ENCODE results near the gene NFIC. TPM values are rescaled to one million over a fixed set of nuclear protein-coding genes. Genes with fewer than 3 reads are reported as not detected.
"Not testable (repeated sequence)": the region's sequence is repeated elsewhere in the genome, so short reads cannot be mapped to it uniquely, and the experiment has no call there.

The NFIC gene
- total and polyA plus RNA-seq, 4 donors, result 12.8 to 100 (median 75.1) TPM

DNA sequence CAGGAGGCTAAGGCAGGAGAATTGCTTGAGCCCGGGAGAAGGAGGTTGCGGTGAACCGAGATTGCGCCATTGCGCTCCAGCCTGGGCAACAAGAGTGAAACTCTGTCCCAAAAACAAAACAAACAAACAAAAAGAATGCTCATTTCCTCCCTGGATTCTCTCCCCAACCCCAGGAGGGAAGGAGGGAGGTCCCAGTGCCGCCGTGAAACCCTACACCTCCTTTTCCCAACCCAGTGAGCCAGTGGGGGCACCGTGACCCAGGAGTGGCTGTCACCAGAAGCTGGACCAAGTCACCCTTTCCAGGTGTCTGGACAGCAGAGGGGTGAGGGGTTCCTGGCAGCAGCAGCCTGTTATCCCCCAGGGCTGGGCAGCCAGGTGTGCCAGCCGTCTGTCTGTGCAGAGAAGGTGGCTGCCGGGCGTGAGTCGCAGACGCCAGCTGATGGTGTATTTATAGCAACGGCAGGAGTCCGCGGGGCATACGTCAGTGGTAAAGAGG is 23.5 kb downstream of the NFIC start (continued):
- TF ChIP-seq HNF4G (IDR thresholded peaks at IDR 0.05), result no peak

DNA sequence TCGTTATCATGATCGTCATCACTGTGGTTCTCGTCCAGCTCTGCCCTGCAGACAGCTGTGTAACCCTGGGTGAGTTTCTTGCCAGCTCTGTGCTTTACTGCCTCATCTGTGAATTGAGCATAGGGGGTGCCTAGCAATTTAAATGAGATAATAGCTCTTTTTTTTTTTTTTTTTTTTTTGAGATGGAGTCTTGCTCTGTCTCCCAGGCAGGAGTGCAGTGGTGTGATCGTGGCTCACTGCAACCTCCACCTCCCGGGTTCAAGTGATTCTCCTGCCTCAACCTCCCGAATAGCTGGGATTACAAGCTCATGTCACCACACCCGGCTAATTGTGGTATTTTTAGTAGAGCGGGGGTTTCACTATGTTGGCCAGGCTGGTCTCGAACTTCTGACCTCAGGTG is 25.5 kb downstream of the NFIC start:
- H3K4me1 ChIP-seq (ENCODE audit: control insufficient read depth in 4 of 4, insufficient read depth in 4 of 4, low read length in 3 of 4), result peaks cover 19 to 37% (median 28%) of the 10 kb centered on the region in 4 donors
- H3K27ac ChIP-seq (ENCODE audit: low read depth in 1 of 2, low read length in 2 of 2), result not testable (repeated sequence)

DNA sequence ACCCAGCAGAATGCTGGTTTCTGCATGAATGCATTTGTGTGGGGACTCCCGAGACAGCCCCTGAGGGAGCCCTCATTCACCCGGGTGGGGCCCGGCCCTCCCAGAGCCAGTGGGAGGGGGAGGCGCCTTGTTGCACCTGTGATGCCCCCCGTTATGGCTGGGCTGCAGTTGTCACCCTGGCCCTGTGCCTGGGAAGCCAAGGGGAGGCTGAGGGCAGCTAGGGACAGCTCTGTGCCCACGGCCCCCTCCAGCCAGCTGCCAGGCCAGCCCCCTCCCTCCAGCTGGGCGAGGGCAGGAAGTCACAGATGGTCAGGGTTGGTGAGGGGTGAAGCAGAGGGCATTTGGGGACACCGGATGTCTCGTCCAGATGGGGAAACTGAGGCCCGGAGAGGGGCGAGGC is 26.1 kb downstream of the NFIC start:
- Histone ChIP-seq H3K9me3 (ENCODE audit: control insufficient read depth in 4 of 4, low read length in 3 of 4) (no peaks in the 10 kb centered on the region), H3K27me3 (ENCODE audit: control insufficient read depth in 4 of 4, insufficient read depth in 4 of 4, low read length in 3 of 4) (no peaks in the 10 kb centered on the region), H3K9ac (ENCODE audit: low read depth in 1 of 2, low read length in 2 of 2) (no peak overlapping the region), H3K4me3 (ENCODE audit: low read depth in 1 of 3, low read length in 3 of 3) (no peak overlapping the region), H3K36me3 (ENCODE audit: control insufficient read depth in 4 of 4, insufficient read depth in 3 of 4, low read depth in 1 of 4, low read length in 3 of 4) (peaks cover 0 to 6% (median 0%) of the 10 kb centered on the region in 4 donors), H3K4me1 (ENCODE audit: control insufficient read depth in 4 of 4, insufficient read depth in 4 of 4, low read length in 3 of 4) (peaks cover 18 to 38% (median 28%) of the 10 kb centered on the region in 4 donors), H3K27ac (ENCODE audit: low read depth in 1 of 2, low read length in 2 of 2) (no peak overlapping the region)
- TF ChIP-seq, protein P1, sequence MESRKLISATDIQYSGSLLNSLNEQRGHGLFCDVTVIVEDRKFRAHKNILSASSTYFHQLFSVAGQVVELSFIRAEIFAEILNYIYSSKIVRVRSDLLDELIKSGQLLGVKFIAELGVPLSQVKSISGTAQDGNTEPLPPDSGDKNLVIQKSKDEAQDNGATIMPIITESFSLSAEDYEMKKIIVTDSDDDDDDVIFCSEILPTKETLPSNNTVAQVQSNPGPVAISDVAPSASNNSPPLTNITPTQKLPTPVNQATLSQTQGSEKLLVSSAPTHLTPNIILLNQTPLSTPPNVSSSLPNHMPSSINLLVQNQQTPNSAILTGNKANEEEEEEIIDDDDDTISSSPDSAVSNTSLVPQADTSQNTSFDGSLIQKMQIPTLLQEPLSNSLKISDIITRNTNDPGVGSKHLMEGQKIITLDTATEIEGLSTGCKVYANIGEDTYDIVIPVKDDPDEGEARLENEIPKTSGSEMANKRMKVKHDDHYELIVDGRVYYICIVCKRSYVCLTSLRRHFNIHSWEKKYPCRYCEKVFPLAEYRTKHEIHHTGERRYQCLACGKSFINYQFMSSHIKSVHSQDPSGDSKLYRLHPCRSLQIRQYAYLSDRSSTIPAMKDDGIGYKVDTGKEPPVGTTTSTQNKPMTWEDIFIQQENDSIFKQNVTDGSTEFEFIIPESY (IDR thresholded peaks at IDR 0.05), result no peak
- TF ChIP-seq, protein P2, sequence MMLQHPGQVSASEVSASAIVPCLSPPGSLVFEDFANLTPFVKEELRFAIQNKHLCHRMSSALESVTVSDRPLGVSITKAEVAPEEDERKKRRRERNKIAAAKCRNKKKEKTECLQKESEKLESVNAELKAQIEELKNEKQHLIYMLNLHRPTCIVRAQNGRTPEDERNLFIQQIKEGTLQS (IDR thresholded peaks at IDR 0.05), result no peak
- no peak for TF ChIP-seq SP1 (IDR thresholded peaks at IDR 0.05)
- TF ChIP-seq RXRA (IDR thresholded peaks at IDR 0.05), result no peak
- WGBS, result 84% methylated on average over 11 of the region's 11 CpGs
- no peak for DNase-seq (ENCODE audit: low spot score)

More for the DNA sequence above, 25.5 kb downstream of the NFIC start:
- H3K27me3 ChIP-seq (ENCODE audit: control insufficient read depth in 4 of 4, insufficient read depth in 4 of 4, low read length in 3 of 4); H3K9me3 ChIP-seq (ENCODE audit: control insufficient read depth in 4 of 4, low read length in 3 of 4); H3K4me3 ChIP-seq (ENCODE audit: low read depth in 1 of 3, low read length in 3 of 3); H3K36me3 ChIP-seq (ENCODE audit: control insufficient read depth in 4 of 4, insufficient read depth in 3 of 4, low read depth in 1 of 4, low read length in 3 of 4); DNase-seq (ENCODE audit: low spot score); H3K9ac ChIP-seq (ENCODE audit: low read depth in 1 of 2, low read length in 2 of 2): not testable (repeated sequence)
- WGBS, result 94% methylated on average over 9 of the region's 9 CpGs

DNA sequence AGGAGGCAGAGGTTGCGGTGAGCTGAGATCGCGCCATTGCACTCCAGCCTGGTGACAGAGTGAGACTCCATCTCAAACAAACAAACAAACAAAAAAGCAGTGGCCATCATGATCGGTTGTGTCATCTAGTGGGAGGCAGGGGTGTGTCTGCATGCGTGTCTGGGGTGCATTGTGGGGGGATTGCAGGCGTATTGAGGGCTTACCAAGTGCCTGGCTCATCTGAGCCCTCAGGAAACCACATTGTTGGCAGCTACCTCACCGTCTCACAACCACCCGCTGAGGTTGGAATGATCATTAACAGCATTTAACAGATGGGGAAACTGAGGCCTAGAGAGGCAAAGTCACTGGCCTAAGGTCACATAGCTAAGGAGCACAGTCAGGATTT is 30.5 kb downstream of the NFIC start:
- Histone ChIP-seq H3K27ac (ENCODE audit: low read depth in 1 of 2, low read length in 2 of 2) (peak overlapping the region; percentile 78 to 90), H3K9ac (ENCODE audit: low read depth in 1 of 2, low read length in 2 of 2) (peak overlapping the region in 1 of 2 donors; percentile 28), H3K9me3 (ENCODE audit: control insufficient read depth in 4 of 4, low read length in 3 of 4) (no peaks in the 10 kb centered on the region), H3K36me3 (ENCODE audit: control insufficient read depth in 4 of 4, insufficient read depth in 3 of 4, low read depth in 1 of 4, low read length in 3 of 4) (peaks cover 0 to 7% (median 0%) of the 10 kb centered on the region in 4 donors), H3K27me3 (ENCODE audit: control insufficient read depth in 4 of 4, insufficient read depth in 4 of 4, low read length in 3 of 4) (no peaks in the 10 kb centered on the region), H3K4me3 (ENCODE audit: low read depth in 1 of 3, low read length in 3 of 3) (no peak overlapping the region), H3K4me1 (ENCODE audit: control insufficient read depth in 4 of 4, insufficient read depth in 4 of 4, low read length in 3 of 4) (peaks cover 13 to 43% (median 36%) of the 10 kb centered on the region in 4 donors)
- WGBS, result 57% methylated on average over 8 of the region's 8 CpGs
- DNase-seq (ENCODE audit: low spot score), result no peak
- TF ChIP-seq HNF4A (conservative IDR thresholded peaks at IDR 0.05) (no peak), YY1 (IDR thresholded peaks at IDR 0.05) (no peak), RXRA (IDR thresholded peaks at IDR 0.05) (no peak), FOXA2 (IDR thresholded peaks at IDR 0.05) (no peak), FOXA1 (IDR thresholded peaks at IDR 0.05) (no peak), EGR1 (IDR thresholded peaks at IDR 0.05; ENCODE audit: low read depth in 2 of 2) (no peak), SP1 (IDR thresholded peaks at IDR 0.05) (no peak), NR2F2 (IDR thresholded peaks at IDR 0.05) (no peak), JUND (IDR thresholded peaks at IDR 0.05) (no peak), GABPA (IDR thresholded peaks at IDR 0.05 in 1 of 2, conservative IDR thresholded peaks at IDR 0.05 in 1 of 2) (no peak), RAD21 (IDR thresholded peaks at IDR 0.05) (no peak), HNF4G (IDR thresholded peaks at IDR 0.05) (no peak)
- TF ChIP-seq, protein P1 (IDR thresholded peaks at IDR 0.05), result no peak
- TF ChIP-seq, protein P2 (IDR thresholded peaks at IDR 0.05), result no peak
- TF ChIP-seq, protein P3, sequence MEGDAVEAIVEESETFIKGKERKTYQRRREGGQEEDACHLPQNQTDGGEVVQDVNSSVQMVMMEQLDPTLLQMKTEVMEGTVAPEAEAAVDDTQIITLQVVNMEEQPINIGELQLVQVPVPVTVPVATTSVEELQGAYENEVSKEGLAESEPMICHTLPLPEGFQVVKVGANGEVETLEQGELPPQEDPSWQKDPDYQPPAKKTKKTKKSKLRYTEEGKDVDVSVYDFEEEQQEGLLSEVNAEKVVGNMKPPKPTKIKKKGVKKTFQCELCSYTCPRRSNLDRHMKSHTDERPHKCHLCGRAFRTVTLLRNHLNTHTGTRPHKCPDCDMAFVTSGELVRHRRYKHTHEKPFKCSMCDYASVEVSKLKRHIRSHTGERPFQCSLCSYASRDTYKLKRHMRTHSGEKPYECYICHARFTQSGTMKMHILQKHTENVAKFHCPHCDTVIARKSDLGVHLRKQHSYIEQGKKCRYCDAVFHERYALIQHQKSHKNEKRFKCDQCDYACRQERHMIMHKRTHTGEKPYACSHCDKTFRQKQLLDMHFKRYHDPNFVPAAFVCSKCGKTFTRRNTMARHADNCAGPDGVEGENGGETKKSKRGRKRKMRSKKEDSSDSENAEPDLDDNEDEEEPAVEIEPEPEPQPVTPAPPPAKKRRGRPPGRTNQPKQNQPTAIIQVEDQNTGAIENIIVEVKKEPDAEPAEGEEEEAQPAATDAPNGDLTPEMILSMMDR (IDR thresholded peaks at IDR 0.05; ENCODE audit: low read depth, low read length, missing input control), result no peak
- TF ChIP-seq, protein P4, sequence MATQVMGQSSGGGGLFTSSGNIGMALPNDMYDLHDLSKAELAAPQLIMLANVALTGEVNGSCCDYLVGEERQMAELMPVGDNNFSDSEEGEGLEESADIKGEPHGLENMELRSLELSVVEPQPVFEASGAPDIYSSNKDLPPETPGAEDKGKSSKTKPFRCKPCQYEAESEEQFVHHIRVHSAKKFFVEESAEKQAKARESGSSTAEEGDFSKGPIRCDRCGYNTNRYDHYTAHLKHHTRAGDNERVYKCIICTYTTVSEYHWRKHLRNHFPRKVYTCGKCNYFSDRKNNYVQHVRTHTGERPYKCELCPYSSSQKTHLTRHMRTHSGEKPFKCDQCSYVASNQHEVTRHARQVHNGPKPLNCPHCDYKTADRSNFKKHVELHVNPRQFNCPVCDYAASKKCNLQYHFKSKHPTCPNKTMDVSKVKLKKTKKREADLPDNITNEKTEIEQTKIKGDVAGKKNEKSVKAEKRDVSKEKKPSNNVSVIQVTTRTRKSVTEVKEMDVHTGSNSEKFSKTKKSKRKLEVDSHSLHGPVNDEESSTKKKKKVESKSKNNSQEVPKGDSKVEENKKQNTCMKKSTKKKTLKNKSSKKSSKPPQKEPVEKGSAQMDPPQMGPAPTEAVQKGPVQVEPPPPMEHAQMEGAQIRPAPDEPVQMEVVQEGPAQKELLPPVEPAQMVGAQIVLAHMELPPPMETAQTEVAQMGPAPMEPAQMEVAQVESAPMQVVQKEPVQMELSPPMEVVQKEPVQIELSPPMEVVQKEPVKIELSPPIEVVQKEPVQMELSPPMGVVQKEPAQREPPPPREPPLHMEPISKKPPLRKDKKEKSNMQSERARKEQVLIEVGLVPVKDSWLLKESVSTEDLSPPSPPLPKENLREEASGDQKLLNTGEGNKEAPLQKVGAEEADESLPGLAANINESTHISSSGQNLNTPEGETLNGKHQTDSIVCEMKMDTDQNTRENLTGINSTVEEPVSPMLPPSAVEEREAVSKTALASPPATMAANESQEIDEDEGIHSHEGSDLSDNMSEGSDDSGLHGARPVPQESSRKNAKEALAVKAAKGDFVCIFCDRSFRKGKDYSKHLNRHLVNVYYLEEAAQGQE (IDR thresholded peaks at IDR 0.05), result no peak
